ENCODE data around the gene MYB. TPM values are rescaled to one million over a fixed set of nuclear protein-coding genes. Genes with fewer than 3 reads are reported as not detected.

Gene MYB
- polyA plus RNA-seq, 1 experiment = 0.06 TPM

GRCh38 chr6:135226537-135226936 lies 45.4 kb downstream of the MYB start:
- TF ChIP-seq CTCF (IDR thresholded peaks at IDR 0.05; ENCODE audit: insufficient read depth, low read depth, low read length) = no peak
- ChIA-PET POLR2A (no interaction called here), CTCF (interaction anchor here (0.5 kb wide), 1 partner anchor 10 kb away, joined by 3 read pairs; no protein-coding TSS in a partner anchor)
- no peaks in the 10 kb centered on the region for H3K27me3 ChIP-seq (ENCODE audit: control insufficient read depth, insufficient read depth, low read length)
- DNase-seq (ENCODE audit: low read depth) = no peak
- no peak overlapping the region for H3K4me3 ChIP-seq (ENCODE audit: low read depth, low read length)
- no peaks in the 10 kb centered on the region for H3K36me3 ChIP-seq (ENCODE audit: control insufficient read depth, insufficient read depth, low read length)

- CTCF ChIA-PET = interaction anchor here (0.5 kb wide), 1 partner anchor 9 kb away, joined by 3 read pairs; no protein-coding TSS in a partner anchor
- Histone ChIP-seq H3K4me3 (ENCODE audit: low read depth, low read length) (no peak overlapping the region), H3K27me3 (ENCODE audit: control insufficient read depth, insufficient read depth, low read length) (no peaks in the 10 kb centered on the region), H3K36me3 (ENCODE audit: control insufficient read depth, insufficient read depth, low read length) (no peaks in the 10 kb centered on the region)
- TF ChIP-seq CTCF (IDR thresholded peaks at IDR 0.05; ENCODE audit: insufficient read depth, low read depth, low read length) = no peak
- POLR2A ChIA-PET = no interaction called here
- DNase-seq (ENCODE audit: low read depth) = no peak
These were observed 46.2 kb downstream of the MYB start for GRCh38 chr6:135227349-135227748.

- H3K4me3 ChIP-seq (ENCODE audit: low read depth, low read length) = no peak overlapping the region
- no peak for DNase-seq (ENCODE audit: low read depth)
- TF ChIP-seq CTCF (IDR thresholded peaks at IDR 0.05; ENCODE audit: insufficient read depth, low read depth, low read length) = no peak
- ChIA-PET CTCF (no interaction called here), POLR2A (no interaction called here)
- no peaks in the 10 kb centered on the region for H3K27me3 ChIP-seq (ENCODE audit: control insufficient read depth, insufficient read depth, low read length)
- H3K36me3 ChIP-seq (ENCODE audit: control insufficient read depth, insufficient read depth, low read length) = no peaks in the 10 kb centered on the region
These were observed 46.6 kb downstream of the MYB start for GRCh38 chr6:135227758-135228157.

- POLR2A ChIA-PET = no interaction called here
- Histone ChIP-seq H3K4me3 (ENCODE audit: low read depth, low read length) (no peak overlapping the region), H3K27me3 (ENCODE audit: control insufficient read depth, insufficient read depth, low read length) (no peaks in the 10 kb centered on the region), H3K36me3 (ENCODE audit: control insufficient read depth, insufficient read depth, low read length) (no peaks in the 10 kb centered on the region)
- TF ChIP-seq CTCF (IDR thresholded peaks at IDR 0.05; ENCODE audit: insufficient read depth, low read depth, low read length) = no peak
- DNase-seq (ENCODE audit: low read depth) = no peak
- CTCF ChIA-PET = no interaction called here
These were observed 47.4 kb downstream of the MYB start for GRCh38 chr6:135228486-135228885.

- ChIA-PET CTCF (interaction anchor here (1.1 kb wide), 1 partner anchor 14 kb away, joined by 4 read pairs; no protein-coding TSS in a partner anchor), POLR2A (no interaction called here)
These were observed 48.9 kb downstream of the MYB start for GRCh38 chr6:135229996-135230395.

More at GRCh38 chr6:135229996-135230395, 48.9 kb downstream of the MYB start:
- Histone ChIP-seq H3K4me3 (ENCODE audit: low read depth, low read length) (no peak overlapping the region), H3K36me3 (ENCODE audit: control insufficient read depth, insufficient read depth, low read length) (no peaks in the 10 kb centered on the region), H3K27me3 (ENCODE audit: control insufficient read depth, insufficient read depth, low read length) (0 out of 2 replicates have a peak, but pooled peaks cover 2% of the 10 kb centered on the region)
- DNase-seq (ENCODE audit: low read depth) = no peak
- no peak for TF ChIP-seq CTCF (IDR thresholded peaks at IDR 0.05; ENCODE audit: insufficient read depth, low read depth, low read length)

All from BJ (cell line).